ENCODE measurements around the gene CNN1. TPM values are rescaled to one million over a fixed set of nuclear protein-coding genes. Genes with fewer than 3 reads are reported as not detected.
A peak's percentile ranks its signal among the peaks of the same experiment; 100 is the strongest.

The CNN1 gene
- total and polyA plus RNA-seq, 2 of the 13 experiments (the other 11 are each of a cell fraction or from before 2014, with no cell fraction given), result 0.70 to 1.1 TPM

GRCh38 chr19:11558881-11559828 is 20.5 kb downstream of the CNN1 start, which contains the start of gene ELOF1 (continued):
- TF ChIP-seq ZNF687 (CRISPR knock-in tag; IDR thresholded peaks at IDR 0.05) (peak; percentile 84), ARID4A (CRISPR knock-in tag; IDR thresholded peaks at IDR 0.05; ENCODE audit: borderline replicate concordance) (peak; percentile 91), CEBPG (CRISPR knock-in tag; IDR thresholded peaks at IDR 0.05) (no peak), SP4 (CRISPR knock-in tag; IDR thresholded peaks at IDR 0.05) (no peak), ZNF883 (CRISPR knock-in tag; IDR thresholded peaks at IDR 0.05; ENCODE audit: not compliant biosample characterization) (peak; percentile 7), ZNF44 (CRISPR knock-in tag; IDR thresholded peaks at IDR 0.05) (peak; percentile 83), ZNF589 (CRISPR knock-in tag; conservative IDR thresholded peaks at IDR 0.05) (no peak), RARG (CRISPR knock-in tag; IDR thresholded peaks at IDR 0.05; ENCODE audit: low read depth) (no peak), POGK (CRISPR knock-in tag; conservative IDR thresholded peaks at IDR 0.05) (peak; percentile 60; the same call in 1 of the 2 replicates), ZNF761 (CRISPR knock-in tag; conservative IDR thresholded peaks at IDR 0.05) (no peak), ATF2 (CRISPR knock-in tag; IDR thresholded peaks at IDR 0.05) (peak; percentile 31; the same call in 1 of the 2 replicates), ZFP91 (CRISPR knock-in tag; IDR thresholded peaks at IDR 0.05; ENCODE audit: borderline replicate concordance) (no peak; the same call in 1 of the 2 replicates)

All from HepG2 (cell line).